Gastroesophageal sphincter (tissue), 4 donors: Measurements from ENCODE around the gene CAPS. TPM values are rescaled to one million over a fixed set of nuclear protein-coding genes. Genes with fewer than 3 reads are reported as not detected.

Experiments used
- ATAC-seq: fragments of 150-250 bp; one replicate; pipeline ENCODE4 v1.9.1; 2016; ENCODE audit warnings: mild to moderate bottlenecking, moderate library complexity
- H3K27ac ChIP-seq, 4 donors: fragments of 200-600 bp; sonication (generic) in 3 of 4; 1 replicate in 3 of 4; 2 replicates in 1 of 4; pipeline ENCODE4 v1.5.1; 2016 to 2019
- H3K27me3 ChIP-seq: fragments of 200-600 bp; sonication (generic); one replicate; pipeline ENCODE4 v1.5.1; 2019
- H3K36me3 ChIP-seq, 2 donors: fragments of 200-600 bp; sonication (generic); one replicate each; pipeline ENCODE4 v1.5.1; 2019; ENCODE audit warnings: control low read depth in 1 of 2
- H3K4me1 ChIP-seq, 3 donors: fragments of 200-600 bp; sonication (generic); 1 replicate in 2 of 3; 2 replicates in 1 of 3; pipeline ENCODE4 v1.5.1; 2016 to 2019; ENCODE audit warnings: control low read depth in 2 of 3
- H3K4me3 ChIP-seq, 2 donors: fragments of 200-600 bp; sonication (generic); one replicate each; pipeline ENCODE4 v1.5.1; 2019; ENCODE audit warnings: mild to moderate bottlenecking in 1 of 2, moderate library complexity in 1 of 2
- H3K9me3 ChIP-seq, 3 donors: fragments of 200-600 bp; sonication (generic); one replicate each; pipeline ENCODE4 v1.5.1; 2017 to 2019; ENCODE audit warnings: control low read depth in 2 of 3
- CTCF ChIP-seq, 4 experiments: fragments of 200-600 bp in 2 of 4; fragments of 450-650 bp in 2 of 4; sonication (generic) in 1 of 4; IDR thresholded peaks; one replicate each; pipeline ENCODE4 v1.5.1; 2017 to 2019; ENCODE audit warnings: antibody characterized with exemption in 4 of 4, mild to moderate bottlenecking in 2 of 4, moderate library complexity in 2 of 4
- EP300 ChIP-seq: sonication (generic); formaldehyde crosslinking; IDR thresholded peaks from one replicate; pipeline ENCODE4 v1.6.1; 2017; ENCODE audit warnings: antibody characterized with exemption, mild to moderate bottlenecking
- POLR2A ChIP-seq, 2 donors: fragments of 450-650 bp; IDR thresholded peaks; one replicate each; pipeline ENCODE4 v1.6.1; 2017; ENCODE audit warnings: antibody characterized with exemption in 2 of 2, mild to moderate bottlenecking in 2 of 2, moderate library complexity in 1 of 2
- POLR2AphosphoS5 ChIP-seq: sonication (generic); formaldehyde crosslinking; IDR thresholded peaks from one replicate; pipeline ENCODE4 v1.6.1; 2017; ENCODE audit warnings: antibody characterized with exemption
- WGBS, 2 donors: methylation state at CpG; one replicate each; pipeline ENCODE4 v1.1.5; 2018; ENCODE audit warnings: low coverage in 1 of 2; 5-methylcytosine and 5-hydroxymethylcytosine counted together
- total RNA-seq, 4 donors: library from RNA; depleted of rRNA; stranded (reverse); fragments of >200 nt; gene quantifications; one replicate each; pipeline ENCODE4 v1.1.0, GENCODE V29; 2016

CAPS gene
- total RNA-seq, 4 donors from 2014 or later: 10.0 to 19.6 (median 15.2) TPM

- no peak for ATAC-seq
- no peak for TF ChIP-seq EP300
- no peak for TF ChIP-seq POLR2A (IDR thresholded peaks at IDR 0.05)
- TF ChIP-seq POLR2AphosphoS5: peak; percentile 46
- 29 to 37% methylated on average over 8 to 9 of the region's 13 CpGs for WGBS, 2 donors
- H3K27ac ChIP-seq: peak overlapping the region; percentile 80 to 88 (median 85)
- H3K27me3 ChIP-seq: no peaks in the 10 kb centered on the region
- H3K4me1 ChIP-seq: peaks cover 33 to 96% (median 80%) of the 10 kb centered on the region in 3 donors
- no peak overlapping the region for H3K4me3 ChIP-seq
- no peaks in the 10 kb centered on the region for H3K36me3 ChIP-seq
- H3K9me3 ChIP-seq: no peaks in the 10 kb centered on the region
Measured at GRCh38 chr19:5948752-5949564, 34.9 kb downstream of the CAPS start.

- peak overlapping the region; percentile 80 to 88 (median 85) for H3K27ac ChIP-seq
- H3K27me3 ChIP-seq: no peaks in the 10 kb centered on the region
- WGBS, 2 donors: 74 to 80% methylated on average over 2 to 13 of the region's 13 CpGs
- H3K4me1 ChIP-seq: peaks cover 37 to 96% (median 81%) of the 10 kb centered on the region in 3 donors
- no peaks in the 10 kb centered on the region for H3K36me3 ChIP-seq
- no peak for ATAC-seq
- H3K4me3 ChIP-seq: no peak overlapping the region
- TF ChIP-seq EP300: no peak
- no peak for TF ChIP-seq CTCF (IDR thresholded peaks at IDR 0.05)
- TF ChIP-seq POLR2A (IDR thresholded peaks at IDR 0.05): no peak
- TF ChIP-seq POLR2AphosphoS5: no peak
- H3K9me3 ChIP-seq: no peaks in the 10 kb centered on the region
Measured at GRCh38 chr19:5949792-5950305, 35.8 kb downstream of the CAPS start.

GRCh38 chr19:5950741-5951140 is 36.7 kb downstream of the CAPS start:
- Histone ChIP-seq H3K4me1 (peaks cover 37 to 100% (median 90%) of the 10 kb centered on the region in 3 donors), H3K27ac (peak overlapping the region in 3 of 4 donors; percentile 84 to 86 (median 85)), H3K9me3 (no peaks in the 10 kb centered on the region), H3K36me3 (no peaks in the 10 kb centered on the region), H3K27me3 (no peaks in the 10 kb centered on the region), H3K4me3 (no peak overlapping the region)
- TF ChIP-seq CTCF (IDR thresholded peaks at IDR 0.05): no peak
- no peak for TF ChIP-seq POLR2AphosphoS5
- no peak for TF ChIP-seq POLR2A (IDR thresholded peaks at IDR 0.05)
- no peak for TF ChIP-seq EP300
- 56 to 73% methylated on average over 2 to 3 of the region's 3 CpGs for WGBS, 2 donors
- no peak for ATAC-seq

GRCh38 chr19:5951338-5951861 is 37.3 kb downstream of the CAPS start:
- 10 to 13% methylated on average over 2 to 5 of the region's 19 CpGs for WGBS, 2 donors
- H3K27me3 ChIP-seq: no peaks in the 10 kb centered on the region
- no peak for ATAC-seq
- no peaks in the 10 kb centered on the region for H3K36me3 ChIP-seq
- TF ChIP-seq POLR2A (IDR thresholded peaks at IDR 0.05) (no peak), POLR2AphosphoS5 (no peak), CTCF (IDR thresholded peaks at IDR 0.05) (no peak), EP300 (no peak)
- peaks cover 37 to 100% (median 88%) of the 10 kb centered on the region in 3 donors for H3K4me1 ChIP-seq
- peak overlapping the region; percentile 14 to 86 (median 84) for H3K27ac ChIP-seq
- H3K4me3 ChIP-seq: peak overlapping the region in 1 of 2 donors; percentile 11
- no peaks in the 10 kb centered on the region for H3K9me3 ChIP-seq

GRCh38 chr19:5952193-5953029 is 38.4 kb downstream of the CAPS start:
- no peak for ATAC-seq
- no peak overlapping the region for H3K4me3 ChIP-seq
- H3K27me3 ChIP-seq: no peaks in the 10 kb centered on the region
- H3K9me3 ChIP-seq: no peaks in the 10 kb centered on the region
- H3K4me1 ChIP-seq: peaks cover 37 to 100% (median 83%) of the 10 kb centered on the region in 3 donors
- peak overlapping the region; percentile 80 to 86 (median 84) for H3K27ac ChIP-seq
- H3K36me3 ChIP-seq: no peaks in the 10 kb centered on the region
- TF ChIP-seq EP300 (no peak), POLR2AphosphoS5 (no peak), CTCF (IDR thresholded peaks at IDR 0.05) (no peak), POLR2A (IDR thresholded peaks at IDR 0.05) (no peak)
- WGBS, 2 donors: 54 to 57% methylated on average over 9 to 12 of the region's 18 CpGs
